SK-N-SH treated with all-trans-retinoic acid at 6 μM for 48 hours (cell line): Measurements from ENCODE around the gene ZNF22.

Experiments used
- ATAC-seq: fragments of 200-7000 bp; cut with Tn5 transposase; 3 replicates; pipeline ENCODE4 v1.9.1; 2020; ENCODE audit warnings: mild to moderate bottlenecking, moderate library complexity
- ARNTL ChIP-seq: fragments of 450-650 bp; formaldehyde crosslinking; IDR thresholded peaks from 2 replicates; pipeline ENCODE4 v1.5.0; 2020; ENCODE audit warnings: low read depth, mild to moderate bottlenecking, moderate library complexity, borderline replicate concordance
- BACH2 ChIP-seq: fragments of 250-450 bp; sonication (Bioruptor Pico); IDR thresholded peaks from 2 replicates; pipeline ENCODE4 v1.9.0; 2021; ENCODE audit warnings: mild to moderate bottlenecking, borderline replicate concordance
- CSDC2 ChIP-seq: fragments of 250-450 bp; sonication (Bioruptor Pico); IDR thresholded peaks from 2 replicates; pipeline ENCODE4 v1.5.0; 2020; ENCODE audit warnings: mild to moderate bottlenecking, moderate library complexity
- ESRRG ChIP-seq: fragments of 250-450 bp; sonication (Bioruptor Pico); IDR thresholded peaks from 2 replicates; pipeline ENCODE4 v1.6.1; 2021; ENCODE audit warnings: mild to moderate bottlenecking
- ISL1 ChIP-seq: fragments of 250-450 bp; sonication (Bioruptor Pico); IDR thresholded peaks from 2 replicates; pipeline ENCODE4 v2.1.2; 2022; ENCODE audit warnings: mild to moderate bottlenecking, moderate library complexity
- OSR1 ChIP-seq: fragments of 250-450 bp; sonication (Bioruptor Pico); IDR thresholded peaks from 2 replicates; pipeline ENCODE4 v1.8.0; 2022; ENCODE audit warnings: moderate library complexity, mild to moderate bottlenecking, inconsistent platforms
- PATZ1 ChIP-seq: fragments of 250-450 bp; sonication (Bioruptor Pico); IDR thresholded peaks from 2 replicates; pipeline ENCODE4 v1.8.0; 2020; ENCODE audit warnings: mild to moderate bottlenecking, moderate library complexity, borderline replicate concordance
- POU6F1 ChIP-seq: fragments of 250-450 bp; sonication (Bioruptor Pico); IDR thresholded peaks from 2 replicates; pipeline ENCODE4 v1.8.0; 2021; ENCODE audit warnings: low read depth, mild to moderate bottlenecking, moderate library complexity, borderline replicate concordance
- PPARA ChIP-seq: fragments of 250-450 bp; sonication (Bioruptor Pico); IDR thresholded peaks from 2 replicates; pipeline ENCODE4 v1.5.0; 2020; ENCODE audit warnings: mild to moderate bottlenecking, borderline replicate concordance
- RARB ChIP-seq: fragments of 250-450 bp; sonication (Bioruptor Pico); IDR thresholded peaks from 2 replicates; pipeline ENCODE4 v1.8.0; 2021; ENCODE audit warnings: mild to moderate bottlenecking, moderate library complexity
- SNAI2 ChIP-seq: fragments of 250-450 bp; sonication (Bioruptor Pico); IDR thresholded peaks from 2 replicates; pipeline ENCODE4 v1.5.0; 2020; ENCODE audit warnings: mild to moderate bottlenecking, moderate library complexity
- TCF4 ChIP-seq: fragments of 250-450 bp; sonication (Bioruptor Pico); IDR thresholded peaks from 2 replicates; pipeline ENCODE4 v1.8.0; 2021; ENCODE audit warnings: mild to moderate bottlenecking, moderate library complexity, borderline replicate concordance
- TSHZ2 ChIP-seq: fragments of 250-450 bp; sonication (Bioruptor Pico); IDR thresholded peaks from 2 replicates; pipeline ENCODE4 v1.5.0; 2020; ENCODE audit warnings: mild to moderate bottlenecking, moderate library complexity
- ZC3H10 ChIP-seq: fragments of 250-450 bp; sonication (Bioruptor Pico); IDR thresholded peaks from 2 replicates; pipeline ENCODE4 v1.5.1; 2021; ENCODE audit warnings: mild to moderate bottlenecking, moderate library complexity
- ZFP3 ChIP-seq: fragments of 250-450 bp; sonication (Bioruptor Pico); IDR thresholded peaks from 2 replicates; pipeline ENCODE4 v1.5.0; 2020; ENCODE audit warnings: mild to moderate bottlenecking, moderate library complexity
- ZFP30 ChIP-seq: fragments of 450-650 bp; formaldehyde crosslinking; IDR thresholded peaks from 2 replicates; pipeline ENCODE4 v1.5.0; 2022; ENCODE audit warnings: mild to moderate bottlenecking, moderate library complexity
- ZNF565 ChIP-seq: fragments of 450-650 bp; formaldehyde crosslinking; conservative IDR thresholded peaks from 2 replicates; pipeline ENCODE4 v1.5.0; 2020; ENCODE audit warnings: low read depth, mild to moderate bottlenecking, moderate library complexity
- ZNF70 ChIP-seq: fragments of 450-650 bp; formaldehyde crosslinking; IDR thresholded peaks from 2 replicates; pipeline ENCODE4 v1.5.0; 2020; ENCODE audit warnings: mild to moderate bottlenecking, moderate library complexity
- ZNF8 ChIP-seq: fragments of 450-650 bp; formaldehyde crosslinking; IDR thresholded peaks from 2 replicates; pipeline ENCODE4 v1.5.0; 2020; ENCODE audit warnings: mild to moderate bottlenecking, moderate library complexity
- TF ChIP-seq, protein P1 (sequence below): fragments of 250-450 bp; sonication (Bioruptor Pico); IDR thresholded peaks from 2 replicates; pipeline ENCODE4 v1.5.1; 2020; ENCODE audit warnings: low read depth, mild to moderate bottlenecking, moderate library complexity

The ZNF22 gene

GRCh38 chr10:44954962-44955361, 45.8 kb upstream of the ZNF22 start:
- no peak for ATAC-seq
- TF ChIP-seq PATZ1 (CRISPR knock-in tag): no peak
- TF ChIP-seq, protein P1, sequence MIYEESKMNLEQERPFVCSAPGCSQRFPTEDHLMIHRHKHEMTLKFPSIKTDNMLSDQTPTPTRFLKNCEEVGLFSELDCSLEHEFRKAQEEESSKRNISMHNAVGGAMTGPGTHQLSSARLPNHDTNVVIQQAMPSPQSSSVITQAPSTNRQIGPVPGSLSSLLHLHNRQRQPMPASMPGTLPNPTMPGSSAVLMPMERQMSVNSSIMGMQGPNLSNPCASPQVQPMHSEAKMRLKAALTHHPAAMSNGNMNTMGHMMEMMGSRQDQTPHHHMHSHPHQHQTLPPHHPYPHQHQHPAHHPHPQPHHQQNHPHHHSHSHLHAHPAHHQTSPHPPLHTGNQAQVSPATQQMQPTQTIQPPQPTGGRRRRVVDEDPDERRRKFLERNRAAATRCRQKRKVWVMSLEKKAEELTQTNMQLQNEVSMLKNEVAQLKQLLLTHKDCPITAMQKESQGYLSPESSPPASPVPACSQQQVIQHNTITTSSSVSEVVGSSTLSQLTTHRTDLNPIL (CRISPR knock-in tag): no peak
- TF ChIP-seq RARB (CRISPR knock-in tag): no peak
- TF ChIP-seq ZFP3 (CRISPR knock-in tag): no peak
- no peak for TF ChIP-seq ZNF565 (CRISPR knock-in tag)
- no peak for TF ChIP-seq ISL1
- TF ChIP-seq POU6F1: no peak
- no peak for TF ChIP-seq PPARA (CRISPR knock-in tag)
- TF ChIP-seq ESRRG: no peak
- TF ChIP-seq TSHZ2 (CRISPR knock-in tag): no peak

DNA sequence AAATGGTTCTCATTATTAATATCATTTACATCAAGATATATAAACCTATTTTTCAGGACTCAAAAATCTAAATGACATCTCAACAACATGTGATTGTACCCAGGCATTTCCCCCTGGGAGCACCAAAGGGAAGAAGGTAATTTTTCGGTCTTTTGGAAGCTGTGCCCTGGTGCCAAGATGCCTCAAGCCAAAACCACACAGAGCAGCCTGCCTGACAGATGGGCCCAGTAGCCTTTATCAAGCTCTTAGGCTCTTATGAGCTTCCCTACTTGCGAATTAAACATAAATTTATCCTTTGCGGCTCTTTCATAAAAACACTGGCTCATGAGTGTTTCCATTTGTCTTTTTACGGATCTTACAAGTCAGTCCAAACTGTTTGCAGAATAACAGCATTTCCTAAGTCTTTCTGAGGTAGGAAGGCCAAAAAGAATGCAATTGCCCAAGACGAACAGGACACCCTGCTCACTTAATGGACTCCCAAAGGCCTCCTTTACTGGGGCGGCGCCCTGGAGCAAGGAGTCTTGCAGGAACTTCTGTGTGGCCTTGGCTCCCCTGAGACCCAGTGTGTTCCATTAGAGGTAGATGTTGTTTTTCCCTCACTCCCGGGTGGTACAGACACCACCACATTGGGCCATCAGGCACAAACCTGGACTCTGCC, 45.2 kb upstream of the ZNF22 start:
- TF ChIP-seq CSDC2 (CRISPR knock-in tag) (no peak), OSR1 (CRISPR knock-in tag) (no peak), BACH2 (CRISPR knock-in tag) (no peak), PATZ1 (CRISPR knock-in tag) (no peak), ZNF565 (CRISPR knock-in tag) (no peak), ISL1 (no peak), ZFP3 (CRISPR knock-in tag) (no peak), TCF4 (CRISPR knock-in tag) (no peak), ZC3H10 (no peak), ARNTL (no peak), ZNF8 (CRISPR knock-in tag) (no peak), TSHZ2 (CRISPR knock-in tag) (no peak), SNAI2 (CRISPR knock-in tag) (no peak), ZFP30 (CRISPR knock-in tag) (no peak), ZNF70 (CRISPR knock-in tag) (no peak)
- TF ChIP-seq, protein P1 (CRISPR knock-in tag): no peak
- ATAC-seq: no peak
